BLaER1 treated with 17β-estradiol and CSF1 and Interleukin-3, amounts not matched to agents 10 nM and 100 nM (cell line): ENCODE measurements around the gene PLPP4.

Experiments used
- H3K27ac ChIP-seq, 11 experiments: shearing (Covaris generic); formaldehyde crosslinking; 2 replicates each; pipeline ENCODE4 v1.8.1; 2022
- H3K27me3 ChIP-seq, 11 experiments: shearing (Covaris generic); formaldehyde crosslinking; 2 replicates each; pipeline ENCODE4 v1.8.1; 2022
- H3K36me3 ChIP-seq, 11 experiments: shearing (Covaris generic); formaldehyde crosslinking; 2 replicates each; pipeline ENCODE4 v1.8.1; 2022
- H3K4me1 ChIP-seq, 10 experiments: shearing (Covaris generic); formaldehyde crosslinking; 2 replicates each; pipeline ENCODE4 v1.8.1; 2022
- H3K4me2 ChIP-seq, 11 experiments: shearing (Covaris generic); formaldehyde crosslinking; 2 replicates each; pipeline ENCODE4 v1.8.1; 2022
- H3K4me3 ChIP-seq, 10 experiments: shearing (Covaris generic); formaldehyde crosslinking; 2 replicates each; pipeline ENCODE4 v1.8.1; 2022
- H3K9ac ChIP-seq, 11 experiments: shearing (Covaris generic); formaldehyde crosslinking; 2 replicates each; pipeline ENCODE4 v1.8.1; 2022
- H3K9me3 ChIP-seq, 11 experiments: shearing (Covaris generic); formaldehyde crosslinking; replicated peaks in 1 of 11; 2 replicates each; pipeline ENCODE4 v1.8.1; 2022
- H4K20me1 ChIP-seq, 11 experiments: shearing (Covaris generic); formaldehyde crosslinking; 2 replicates each; pipeline ENCODE4 v1.8.1; 2022
- Cebpa-rat ChIP-seq, 11 experiments: shearing (Covaris generic); IDR thresholded peaks; 2 replicates each; pipeline ENCODE4 v1.8.1; 2022

PLPP4 gene

GRCh38 chr10:120634659-120635058 lies 177.6 kb downstream of the PLPP4 start:
- TF ChIP-seq Cebpa-rat (IDR thresholded peaks at IDR 0.05), result no peak
- H3K36me3 ChIP-seq, result no peaks in the 10 kb centered on the region
- H3K27ac ChIP-seq, result no peak overlapping the region
- H3K9me3 ChIP-seq, result no peaks in the 10 kb centered on the region
- no peaks in the 10 kb centered on the region for H3K27me3 ChIP-seq
- H3K4me1 ChIP-seq, result no peaks in the 10 kb centered on the region
- no peak overlapping the region for H3K9ac ChIP-seq
- H3K4me2 ChIP-seq, result no peak overlapping the region
- no peaks in the 10 kb centered on the region for H4K20me1 ChIP-seq
- H3K4me3 ChIP-seq, result no peak overlapping the region
